ENCODE measurements around the gene RPEL1. TPM values are rescaled to one million over a fixed set of nuclear protein-coding genes. Genes with fewer than 3 reads are reported as not detected.

RPEL1 gene
- total RNA-seq, 1 experiment from 2014 or later = 0.10 TPM

DNA sequence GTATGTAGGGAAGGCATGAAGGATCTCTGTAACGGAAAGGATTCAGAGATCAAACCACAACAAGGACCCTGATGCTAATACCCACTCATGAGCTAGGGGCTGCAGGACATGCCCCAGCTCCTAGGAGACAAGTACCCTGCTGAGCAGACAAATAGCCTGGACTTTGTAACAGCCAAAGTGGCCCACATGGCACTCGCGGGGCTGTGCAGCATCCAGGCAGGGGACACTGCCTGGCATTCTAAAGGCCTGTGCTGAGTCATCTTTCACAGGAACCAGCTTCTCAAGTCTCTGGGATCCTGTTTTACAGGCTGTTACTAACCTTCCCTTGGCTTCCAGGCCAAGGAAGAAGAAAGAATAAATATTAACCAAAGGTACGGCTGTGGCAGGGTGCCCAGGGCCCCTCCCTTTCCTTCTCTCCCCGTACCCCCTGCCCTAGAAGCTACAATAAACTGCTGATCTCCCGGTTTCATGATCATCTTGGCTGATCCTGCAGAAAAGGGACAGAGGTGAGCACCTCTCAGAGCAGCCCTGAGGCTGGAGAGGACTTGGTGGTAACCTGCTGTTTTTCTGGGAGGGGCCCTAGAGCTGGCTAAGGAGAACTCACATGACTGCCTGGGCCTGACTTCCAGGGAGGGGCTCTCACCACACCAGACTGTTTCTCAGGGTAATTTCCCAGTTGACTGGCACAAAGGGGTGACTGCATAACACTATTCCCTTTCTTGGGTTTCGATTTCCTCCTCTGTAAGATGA is 4.2 kb upstream of the RPEL1 start:
- BruUV-seq (replicated peaks) = TSS peak; percentile 67
- H2AFZ ChIP-seq (ENCODE audit: low read depth, low read length, poor library complexity, severe bottlenecking) = peak overlapping the region; percentile 74
- ATAC-seq = peak; percentile 72
- CTCF ChIA-PET = interaction anchor here (1.0 to 1.8 kb wide), 6 partner anchors 8 to 324 kb away, joined by 3 to 19 read pairs (median 6); partner anchors contain the start of gene CNNM2
- no peaks in the 10 kb centered on the region for H3K36me3 ChIP-seq (ENCODE audit: control insufficient read depth in 1 of 2, insufficient read depth in 2 of 2, low read length in 2 of 2)
- no peaks in the 10 kb centered on the region for H4K20me1 ChIP-seq (ENCODE audit: insufficient read depth)
- peak; percentile 86 for DNase-seq (ENCODE audit: low read depth, low spot score)
- H3K9me3 ChIP-seq (ENCODE audit: control insufficient read depth in 1 of 2, insufficient read depth in 1 of 2, low read depth in 1 of 2, low read length in 2 of 2) = no peaks in the 10 kb centered on the region
- intact Hi-C loops (cut with micrococcal nuclease) = loop anchor here (5.0 kb wide), 3 partner anchors 159 to 514 kb away; no protein-coding TSS in a partner anchor
- no peaks in the 10 kb centered on the region for H3K27me3 ChIP-seq (ENCODE audit: insufficient read depth, low read length)
- H3K4me3 ChIP-seq (replicated peaks in 1 of 2; ENCODE audit: low read depth in 1 of 2, low read length in 2 of 2) = peak overlapping the region; percentile 18 to 42
- peak overlapping the region; percentile 73 for H3K4me2 ChIP-seq (ENCODE audit: low read length)
- no peaks in the 10 kb centered on the region for H3K9me2 ChIP-seq (ENCODE audit: insufficient read depth)
- H3K9ac ChIP-seq (ENCODE audit: low read length) = peak overlapping the region; percentile 60
- peaks cover 40 to 55% of the 10 kb centered on the region in 2 experiments for H3K4me1 ChIP-seq (ENCODE audit: control insufficient read depth in 1 of 2, insufficient read depth in 2 of 2, low read length in 2 of 2)
- RAD21 ChIA-PET (ENCODE audit: low non-redundant PET in 1 of 2, low total read pairs in 2 of 2, uncharacterized antibody in 2 of 2, unreplicated experiment in 2 of 2) = interaction anchor here in 1 of 2 experiments (0.5 to 1.3 kb wide), 4 partner anchors 8 to 404 kb away, joined by 3 to 5 read pairs (median 3); partner anchors contain the start of gene CYP17A1
- POLR2A ChIA-PET = interaction anchor here (0.7 to 3.4 kb wide), 7 partner anchors 9 to 78 kb away, joined by 3 to 32 read pairs (median 7); partner anchors contain the start of gene NT5C2
- H3K27ac ChIP-seq (ENCODE audit: low read depth, low read length) = peak overlapping the region; percentile 93
- H3K79me2 ChIP-seq (ENCODE audit: insufficient read depth, low read length) = no peaks in the 10 kb centered on the region
- TF ChIP-seq EGR1 (IDR thresholded peaks at IDR 0.05; ENCODE audit: low read depth) = no peak
- TF ChIP-seq CBX3 (IDR thresholded peaks at IDR 0.05; ENCODE audit: low read depth) = no peak
- TF ChIP-seq ELF1 (IDR thresholded peaks at IDR 0.05; ENCODE audit: borderline replicate concordance, low read depth) = no peak
- TF ChIP-seq, protein P1, sequence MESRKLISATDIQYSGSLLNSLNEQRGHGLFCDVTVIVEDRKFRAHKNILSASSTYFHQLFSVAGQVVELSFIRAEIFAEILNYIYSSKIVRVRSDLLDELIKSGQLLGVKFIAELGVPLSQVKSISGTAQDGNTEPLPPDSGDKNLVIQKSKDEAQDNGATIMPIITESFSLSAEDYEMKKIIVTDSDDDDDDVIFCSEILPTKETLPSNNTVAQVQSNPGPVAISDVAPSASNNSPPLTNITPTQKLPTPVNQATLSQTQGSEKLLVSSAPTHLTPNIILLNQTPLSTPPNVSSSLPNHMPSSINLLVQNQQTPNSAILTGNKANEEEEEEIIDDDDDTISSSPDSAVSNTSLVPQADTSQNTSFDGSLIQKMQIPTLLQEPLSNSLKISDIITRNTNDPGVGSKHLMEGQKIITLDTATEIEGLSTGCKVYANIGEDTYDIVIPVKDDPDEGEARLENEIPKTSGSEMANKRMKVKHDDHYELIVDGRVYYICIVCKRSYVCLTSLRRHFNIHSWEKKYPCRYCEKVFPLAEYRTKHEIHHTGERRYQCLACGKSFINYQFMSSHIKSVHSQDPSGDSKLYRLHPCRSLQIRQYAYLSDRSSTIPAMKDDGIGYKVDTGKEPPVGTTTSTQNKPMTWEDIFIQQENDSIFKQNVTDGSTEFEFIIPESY (IDR thresholded peaks at IDR 0.05; ENCODE audit: extremely low read depth, insufficient replicate concordance, low read length) = peak; percentile 27
- no peak for TF ChIP-seq SIN3A (IDR thresholded peaks at IDR 0.05; ENCODE audit: low read depth)
- no peak for TF ChIP-seq EZH2phosphoT487 (IDR thresholded peaks at IDR 0.05; ENCODE audit: borderline replicate concordance)
- peak; percentile 68 for TF ChIP-seq YY1 (IDR thresholded peaks at IDR 0.05; ENCODE audit: extremely low read depth, insufficient replicate concordance, low read depth, low read length)
- no peak for TF ChIP-seq CEBPB (IDR thresholded peaks at IDR 0.05; ENCODE audit: low read depth)
- no peak for TF ChIP-seq JUND (IDR thresholded peaks at IDR 0.05)
- TF ChIP-seq TCF7L2 (IDR thresholded peaks at IDR 0.05; ENCODE audit: borderline replicate concordance, extremely low read depth, insufficient read depth, insufficient read length) = no peak
- TF ChIP-seq REST (IDR thresholded peaks at IDR 0.05; ENCODE audit: low read depth) = no peak
- no peak for TF ChIP-seq EZH2 (IDR thresholded peaks at IDR 0.05)
- TF ChIP-seq ZNF274 (IDR thresholded peaks at IDR 0.05; ENCODE audit: low read depth, low read length) = no peak
- TF ChIP-seq POLR2A (IDR thresholded peaks at IDR 0.05; ENCODE audit: borderline replicate concordance, extremely low read depth, insufficient read depth, insufficient read length) = no peak
- no peak for TF ChIP-seq FOSL1 (IDR thresholded peaks at IDR 0.05; ENCODE audit: low read depth)
- no peak for TF ChIP-seq RAD21 (IDR thresholded peaks at IDR 0.05; ENCODE audit: low read depth)
- TF ChIP-seq SRF (IDR thresholded peaks at IDR 0.05; ENCODE audit: low read depth) = no peak
- peak; percentile 70 for TF ChIP-seq POLR2AphosphoS5 (IDR thresholded peaks at IDR 0.05; ENCODE audit: low read depth, low read length)
- no peak for TF ChIP-seq SP1 (IDR thresholded peaks at IDR 0.05; ENCODE audit: low read depth)
- TF ChIP-seq ATF3 (IDR thresholded peaks at IDR 0.05) = no peak
- TF ChIP-seq MAX (IDR thresholded peaks at IDR 0.05) = no peak
- TF ChIP-seq ZFX (IDR thresholded peaks at IDR 0.05) = peak; percentile 61; the same call in 1 of the 2 replicates

All from HCT116 (cell line).